Type B pancreatic cell (in vitro differentiated cells): ENCODE measurements around the gene LUM. TPM values are rescaled to one million over a fixed set of nuclear protein-coding genes. Genes with fewer than 3 reads are reported as not detected.
A peak's percentile ranks its signal among the peaks of the same experiment; 100 is the strongest.

ENCODE experiments used
- DNase-seq: peaks from one replicate; pipeline ENCODE4 v3.0.0; 2021; ENCODE audit warnings: mixed read lengths; ENCODE audit not compliant: unreplicated experiment; ENCODE audit errors: extremely low spot score
- H3K27ac Mint-ChIP-seq: 2 replicates; pipeline ENCODE4 v1.8.0; 2021; ENCODE audit warnings: mild to moderate bottlenecking, mixed read lengths
- H3K27me3 Mint-ChIP-seq: 2 replicates; pipeline ENCODE4 v1.8.0; 2021; ENCODE audit warnings: mixed read lengths
- H3K36me3 Mint-ChIP-seq: 2 replicates; pipeline ENCODE4 v1.8.0; 2021; ENCODE audit warnings: mixed read lengths
- H3K4me1 Mint-ChIP-seq: one replicate; pipeline ENCODE4 v1.8.0; 2021; ENCODE audit warnings: mixed read lengths; ENCODE audit not compliant: unreplicated experiment
- H3K4me3 Mint-ChIP-seq: 2 replicates; pipeline ENCODE4 v1.8.0; 2021; ENCODE audit warnings: mild to moderate bottlenecking, mixed read lengths
- H3K9me3 Mint-ChIP-seq: 2 replicates; pipeline ENCODE4 v1.8.0; 2021; ENCODE audit warnings: mixed read lengths
- CTCF ChIP-seq: fragments of 200-600 bp; sonication (generic); conservative IDR thresholded peaks from 2 replicates; pipeline ENCODE4 v1.5.0; 2021; ENCODE audit warnings: antibody characterized with exemption, mild to moderate bottlenecking
- total RNA-seq: library from RNA; stranded (reverse); gene quantifications from 2 replicates; pipeline ENCODE4 v1.2.1, GENCODE V29; 2021; ENCODE audit warnings: low replicate concordance

LUM gene
- total RNA-seq, 1 donor from 2014 or later: 49.5 TPM

- DNase-seq: no peak
- peaks cover 2% of the 10 kb centered on the region for H3K9me3 Mint-ChIP-seq
- no peaks in the 10 kb centered on the region for H3K27me3 Mint-ChIP-seq
- no peaks in the 10 kb centered on the region for H3K36me3 Mint-ChIP-seq
- H3K4me3 Mint-ChIP-seq: no peak overlapping the region
- H3K27ac Mint-ChIP-seq: no peak overlapping the region
- H3K4me1 Mint-ChIP-seq: peaks cover 8% of the 10 kb centered on the region
- TF ChIP-seq CTCF: no peak
Observed at GRCh38 chr12:91061091-91061490, 50.2 kb downstream of the LUM start.

- no peak overlapping the region for H3K4me3 Mint-ChIP-seq
- DNase-seq: no peak
- peaks cover 11% of the 10 kb centered on the region for H3K4me1 Mint-ChIP-seq
- no peaks in the 10 kb centered on the region for H3K27me3 Mint-ChIP-seq
- H3K36me3 Mint-ChIP-seq: no peaks in the 10 kb centered on the region
- H3K27ac Mint-ChIP-seq: no peak overlapping the region
- no peak for TF ChIP-seq CTCF
- H3K9me3 Mint-ChIP-seq: peaks cover 8% of the 10 kb centered on the region
Observed at GRCh38 chr12:91059211-91059610, 52.1 kb downstream of the LUM start.

- TF ChIP-seq CTCF: no peak
- Mint-ChIP-seq H3K36me3 (no peaks in the 10 kb centered on the region), H3K4me3 (no peak overlapping the region), H3K27me3 (no peaks in the 10 kb centered on the region), H3K9me3 (peaks cover 8% of the 10 kb centered on the region), H3K4me1 (peaks cover 11% of the 10 kb centered on the region), H3K27ac (no peak overlapping the region)
- DNase-seq: no peak
Observed at GRCh38 chr12:91058786-91059185, 52.5 kb downstream of the LUM start.

GRCh38 chr12:91057368-91058165 is 53.7 kb downstream of the LUM start, which contains the start of gene KERA:
Gene KERA (minus strand): TSS chr12:91058024. CDS start chr12:91056281, 1,743 bp downstream.
- peaks cover 11% of the 10 kb centered on the region for H3K4me1 Mint-ChIP-seq
- H3K27me3 Mint-ChIP-seq: no peaks in the 10 kb centered on the region
- no peak for TF ChIP-seq CTCF
- no peak for DNase-seq
- H3K36me3 Mint-ChIP-seq: no peaks in the 10 kb centered on the region
- H3K4me3 Mint-ChIP-seq: peak within 1 kb of the TSS; percentile 53
- H3K27ac Mint-ChIP-seq: no peak within 1 kb of the TSS
- peaks cover 8% of the 10 kb centered on the region for H3K9me3 Mint-ChIP-seq

- H3K9me3 Mint-ChIP-seq: peaks cover 8% of the 10 kb centered on the region
- DNase-seq: no peak
- no peaks in the 10 kb centered on the region for H3K36me3 Mint-ChIP-seq
- H3K4me1 Mint-ChIP-seq: peaks cover 11% of the 10 kb centered on the region
- no peak overlapping the region for H3K27ac Mint-ChIP-seq
- H3K27me3 Mint-ChIP-seq: no peaks in the 10 kb centered on the region
- no peak overlapping the region for H3K4me3 Mint-ChIP-seq
- TF ChIP-seq CTCF: no peak
Observed at GRCh38 chr12:91056488-91056887, 54.8 kb downstream of the LUM start.
